Right atrium auricular region (tissue), 2 donors: ENCODE data around the gene BABAM2. TPM values are rescaled to one million over a fixed set of nuclear protein-coding genes. Genes with fewer than 3 reads are reported as not detected.

Experiments
- DNase-seq: peaks from one replicate; pipeline ENCODE4 v3.0.0-alpha.2; 2019; ENCODE audit warnings: low spot score
- H3K27ac ChIP-seq, 2 donors: fragments of 200-600 bp; sonication (generic); 1 replicate in 1 of 2; 2 replicates in 1 of 2; pipeline ENCODE4 v1.5.1; 2016 to 2019
- H3K27me3 ChIP-seq, 2 donors: fragments of 200-600 bp; sonication (generic); one replicate each; pipeline versions ENCODE4 v1.5.1 to v1.6.0; 2017 to 2019
- H3K36me3 ChIP-seq: fragments of 200-600 bp; sonication (generic); one replicate; pipeline ENCODE4 v1.5.1; 2016
- H3K4me1 ChIP-seq, 2 donors: fragments of 200-600 bp; sonication (generic); one replicate each; pipeline versions ENCODE4 v1.5.1 to v1.6.0; 2017 to 2019
- H3K4me3 ChIP-seq, 2 donors: fragments of 200-600 bp; sonication (generic); 1 replicate in 1 of 2; 2 replicates in 1 of 2; pipeline ENCODE4 v1.5.1; 2017 to 2019; ENCODE audit warnings: mild to moderate bottlenecking in 1 of 2, moderate library complexity in 1 of 2
- H3K9me3 ChIP-seq, 2 donors: fragments of 200-600 bp; sonication (generic); one replicate each; pipeline ENCODE4 v1.5.1; 2019
- total RNA-seq, 2 donors: library from RNA; depleted of rRNA; stranded (reverse); fragments of >200 nt; gene quantifications; one replicate each; pipeline ENCODE4 v1.1.0, GENCODE V29; 2016
- TF ChIP-seq, protein P1 (sequence below), 2 donors: fragments of 200-600 bp; sonication (generic); IDR thresholded peaks; one replicate each; pipeline ENCODE4 v1.5.1; 2019; ENCODE audit warnings: antibody characterized with exemption in 2 of 2

Gene BABAM2
- total RNA-seq, 2 donors from 2014 or later, result 58.8 to 60.6 TPM

DNA sequence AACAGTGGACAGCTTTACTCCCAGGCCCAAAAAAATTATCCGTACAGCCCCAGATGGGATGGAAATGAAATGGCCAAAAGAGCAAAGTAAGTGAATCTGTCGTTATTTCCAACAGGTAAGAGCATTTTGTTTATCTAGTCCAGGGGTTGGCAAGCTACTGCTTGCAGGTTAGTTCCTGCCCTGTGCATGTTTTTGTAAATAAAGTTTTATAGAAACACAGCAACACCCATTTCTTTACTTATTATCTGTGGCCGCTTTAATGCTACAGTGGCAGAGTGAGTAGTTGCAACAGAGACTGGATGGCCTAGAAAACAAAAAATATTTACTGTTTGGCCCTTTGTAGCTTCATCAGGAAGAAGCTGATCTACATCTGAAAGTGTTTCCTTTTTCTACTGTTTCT, 407.9 kb downstream of the BABAM2 start:
- H3K9me3 ChIP-seq, result no peaks in the 10 kb centered on the region
- H3K27me3 ChIP-seq, result no peaks in the 10 kb centered on the region
- H3K36me3 ChIP-seq, result no peaks in the 10 kb centered on the region
- H3K4me1 ChIP-seq, result no peaks in the 10 kb centered on the region
- TF ChIP-seq, protein P1, sequence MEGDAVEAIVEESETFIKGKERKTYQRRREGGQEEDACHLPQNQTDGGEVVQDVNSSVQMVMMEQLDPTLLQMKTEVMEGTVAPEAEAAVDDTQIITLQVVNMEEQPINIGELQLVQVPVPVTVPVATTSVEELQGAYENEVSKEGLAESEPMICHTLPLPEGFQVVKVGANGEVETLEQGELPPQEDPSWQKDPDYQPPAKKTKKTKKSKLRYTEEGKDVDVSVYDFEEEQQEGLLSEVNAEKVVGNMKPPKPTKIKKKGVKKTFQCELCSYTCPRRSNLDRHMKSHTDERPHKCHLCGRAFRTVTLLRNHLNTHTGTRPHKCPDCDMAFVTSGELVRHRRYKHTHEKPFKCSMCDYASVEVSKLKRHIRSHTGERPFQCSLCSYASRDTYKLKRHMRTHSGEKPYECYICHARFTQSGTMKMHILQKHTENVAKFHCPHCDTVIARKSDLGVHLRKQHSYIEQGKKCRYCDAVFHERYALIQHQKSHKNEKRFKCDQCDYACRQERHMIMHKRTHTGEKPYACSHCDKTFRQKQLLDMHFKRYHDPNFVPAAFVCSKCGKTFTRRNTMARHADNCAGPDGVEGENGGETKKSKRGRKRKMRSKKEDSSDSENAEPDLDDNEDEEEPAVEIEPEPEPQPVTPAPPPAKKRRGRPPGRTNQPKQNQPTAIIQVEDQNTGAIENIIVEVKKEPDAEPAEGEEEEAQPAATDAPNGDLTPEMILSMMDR (IDR thresholded peaks at IDR 0.05), result no peak
- no peak overlapping the region for H3K4me3 ChIP-seq
- DNase-seq, result no peak
- H3K27ac ChIP-seq, result no peak overlapping the region

DNA sequence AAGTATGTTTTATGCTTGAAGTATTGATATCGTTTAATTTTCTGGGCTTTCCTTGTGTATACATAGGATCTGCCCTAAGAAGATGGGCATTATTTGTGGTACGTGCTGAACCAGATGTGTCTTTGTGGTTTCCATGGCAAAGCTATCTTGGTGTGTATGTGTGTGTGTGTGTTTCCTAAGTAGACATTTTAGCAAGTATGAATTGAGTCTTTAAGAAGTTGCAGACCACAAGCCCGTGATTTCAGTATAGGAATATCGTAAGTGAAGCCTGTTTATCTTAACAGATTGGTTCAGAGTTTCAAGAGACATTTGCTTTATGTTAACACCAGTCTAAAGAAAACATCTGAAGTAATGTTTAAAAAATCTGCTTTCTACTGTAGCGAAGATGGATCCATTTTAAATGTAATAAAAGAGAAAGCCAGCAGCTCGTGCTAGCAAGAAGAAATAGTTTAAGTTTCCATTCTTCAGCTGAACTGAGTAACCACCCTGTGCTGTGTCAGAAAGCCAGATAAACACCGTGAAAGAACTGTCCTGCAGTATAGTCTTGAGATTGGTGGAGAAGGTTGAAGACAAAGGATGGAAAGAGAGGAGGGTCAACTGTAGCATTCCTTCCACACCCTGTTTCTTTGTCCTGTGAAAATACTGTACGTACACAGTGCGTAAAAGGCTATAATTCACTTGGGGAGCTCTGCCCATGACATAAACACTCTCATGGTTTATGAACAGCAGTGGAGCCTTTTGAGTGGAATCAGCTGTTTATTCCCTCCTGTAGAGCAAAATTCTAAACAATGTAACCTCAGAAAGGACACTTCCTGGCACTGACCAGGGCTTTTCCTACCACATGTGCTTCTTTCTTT, 410.2 kb downstream of the BABAM2 start:
- DNase-seq, result no peak
- TF ChIP-seq, protein P1 (IDR thresholded peaks at IDR 0.05), result no peak
- H3K27ac ChIP-seq, result no peak overlapping the region
- H3K9me3 ChIP-seq, result peaks cover 0 to 10% of the 10 kb centered on the region in 2 donors
- H3K4me3 ChIP-seq, result no peak overlapping the region
- H3K27me3 ChIP-seq, result no peaks in the 10 kb centered on the region
- no peaks in the 10 kb centered on the region for H3K4me1 ChIP-seq
- no peaks in the 10 kb centered on the region for H3K36me3 ChIP-seq

DNA sequence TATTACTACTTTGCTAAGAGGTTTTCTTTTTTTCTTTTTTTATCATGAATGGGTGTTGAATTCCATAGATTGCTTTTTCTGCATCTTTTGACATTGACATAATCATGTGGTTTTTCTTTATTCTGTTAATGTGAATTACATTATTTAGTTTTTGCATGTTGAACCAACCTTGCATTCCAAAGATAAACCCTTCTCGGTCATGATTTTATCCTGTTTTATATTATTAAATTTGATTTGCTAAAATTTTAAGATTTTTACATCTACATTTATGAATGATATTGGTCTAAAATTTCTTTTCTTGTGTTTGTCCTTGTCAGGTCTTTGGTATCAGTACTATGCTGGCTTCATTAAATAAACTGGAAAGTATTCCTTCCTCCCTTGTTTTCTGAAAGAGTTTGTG, 414.7 kb downstream of the BABAM2 start:
- Histone ChIP-seq H3K9me3 (peaks cover 0 to 10% of the 10 kb centered on the region in 2 donors), H3K27me3 (no peaks in the 10 kb centered on the region), H3K4me1 (no peaks in the 10 kb centered on the region), H3K36me3 (no peaks in the 10 kb centered on the region), H3K27ac (no peak overlapping the region), H3K4me3 (no peak overlapping the region)
- no peak for DNase-seq
- TF ChIP-seq, protein P1 (IDR thresholded peaks at IDR 0.05), result no peak

DNA sequence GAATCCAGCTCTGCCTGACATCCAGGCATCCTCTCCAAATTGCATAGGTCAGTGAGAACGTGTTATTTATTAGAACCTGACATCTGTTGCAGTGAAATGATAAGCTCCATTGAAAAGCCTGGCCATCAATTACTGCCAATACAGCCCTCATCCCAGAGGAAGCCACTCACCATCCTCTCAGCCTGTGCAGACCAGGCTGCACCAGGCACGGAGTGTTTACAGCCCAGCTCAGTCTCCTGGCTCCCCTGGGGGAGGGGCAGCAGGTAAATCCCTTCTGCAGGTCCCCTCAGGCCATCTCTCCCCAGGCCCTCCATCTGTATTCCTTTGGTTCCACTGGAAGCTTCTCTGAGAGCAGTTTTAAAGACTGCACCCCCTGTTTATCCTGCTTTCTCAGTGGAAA, 419.6 kb downstream of the BABAM2 start:
- no peak overlapping the region for H3K27ac ChIP-seq
- TF ChIP-seq, protein P1 (IDR thresholded peaks at IDR 0.05), result no peak
- peaks cover 0 to 5% of the 10 kb centered on the region in 2 donors for H3K9me3 ChIP-seq
- no peaks in the 10 kb centered on the region for H3K36me3 ChIP-seq
- no peak for DNase-seq
- H3K4me3 ChIP-seq, result no peak overlapping the region
- no peaks in the 10 kb centered on the region for H3K27me3 ChIP-seq
- H3K4me1 ChIP-seq, result peaks cover 0 to 13% of the 10 kb centered on the region in 2 donors

DNA sequence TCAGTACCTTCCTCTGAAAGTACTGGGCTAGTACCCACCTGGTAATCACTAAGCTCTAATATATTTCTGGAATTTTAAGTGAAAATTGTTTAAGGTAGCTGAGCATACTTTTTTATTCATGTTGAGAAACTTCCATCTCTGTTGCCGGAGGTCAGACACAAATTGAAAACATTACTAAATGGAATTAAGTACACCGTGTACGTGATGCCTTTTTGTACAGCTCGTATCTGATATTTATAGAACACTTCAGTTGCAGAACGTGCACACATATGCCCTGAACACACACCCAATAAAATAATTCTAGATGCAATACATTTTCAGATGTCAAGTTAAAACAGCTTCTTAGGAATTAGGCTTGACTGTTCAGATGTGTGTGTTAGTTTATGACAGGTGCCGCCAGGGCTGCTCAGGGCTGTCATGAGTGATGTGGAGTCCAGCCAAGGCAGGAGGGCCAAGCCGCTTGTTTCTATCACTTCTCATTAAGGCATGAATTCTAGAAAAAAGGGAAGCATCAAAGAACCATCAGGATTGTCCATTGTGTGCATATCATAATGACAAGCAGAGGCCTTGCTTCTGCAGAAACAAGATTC, 421.2 kb downstream of the BABAM2 start:
- Histone ChIP-seq H3K4me1 (peaks cover 0 to 13% of the 10 kb centered on the region in 2 donors), H3K9me3 (no peaks in the 10 kb centered on the region), H3K27me3 (no peaks in the 10 kb centered on the region), H3K4me3 (no peak overlapping the region), H3K36me3 (no peaks in the 10 kb centered on the region), H3K27ac (peak overlapping the region; percentile 43 to 66)
- TF ChIP-seq, protein P1 (IDR thresholded peaks at IDR 0.05), result no peak
- DNase-seq, result no peak
